HG02763 (cell line): ENCODE results near the gene JAG1.

Experiments used
- ATAC-seq: cut with Tn5 transposase; IDR thresholded peaks from one replicate; pipeline ENCODE4 v1.9.1; 2021; ENCODE audit warnings: mild to moderate bottlenecking, moderate library complexity; ENCODE audit not compliant: unreplicated experiment

Gene JAG1

DNA sequence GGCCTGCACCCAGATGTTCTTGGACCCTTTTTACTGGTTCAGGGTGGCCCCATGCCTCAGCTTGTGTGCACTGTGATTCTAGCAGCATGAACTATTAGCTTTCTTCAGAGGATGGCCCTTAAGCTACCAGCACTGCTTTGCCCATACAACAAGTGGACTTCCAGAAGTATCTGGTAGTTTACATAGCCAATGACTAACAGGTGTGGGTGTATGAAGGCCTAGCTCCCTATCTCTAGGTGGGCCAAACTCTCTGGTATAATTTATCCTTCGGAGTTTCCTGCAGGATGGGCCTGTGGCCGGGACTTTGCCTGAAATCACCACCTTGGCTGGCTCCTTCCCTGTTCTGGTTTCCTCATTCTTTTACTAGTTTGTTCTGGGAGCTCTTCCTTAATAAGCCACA, 26.1 kb upstream of the JAG1 start:
- ATAC-seq, result no peak

- ATAC-seq, result no peak
Measured at GRCh38 chr20:10699489-10699888, 25.7 kb upstream of the JAG1 start.

DNA sequence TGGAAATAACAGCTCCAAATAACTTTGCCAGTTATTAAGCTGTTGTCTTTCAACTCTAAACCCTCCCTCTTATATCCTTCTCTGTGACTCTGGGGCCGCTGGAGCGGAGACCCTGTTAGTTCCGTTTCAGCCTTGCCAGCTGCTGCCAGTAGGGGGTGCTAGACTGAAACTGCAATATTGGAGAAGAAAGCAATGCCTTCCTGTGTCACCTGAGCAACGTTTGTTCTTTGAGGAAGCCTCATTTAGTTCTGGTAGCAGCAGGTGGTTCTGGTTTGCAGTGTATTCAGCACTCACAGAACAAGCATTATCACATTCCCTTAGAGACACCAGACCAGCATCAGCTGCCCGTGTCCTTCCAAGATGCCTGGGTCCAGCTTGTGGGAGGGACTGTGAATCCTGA, 22.9 kb upstream of the JAG1 start:
- ATAC-seq, result no peak

- ATAC-seq, result no peak
Measured at GRCh38 chr20:10689385-10689784, 15.6 kb upstream of the JAG1 start.

DNA sequence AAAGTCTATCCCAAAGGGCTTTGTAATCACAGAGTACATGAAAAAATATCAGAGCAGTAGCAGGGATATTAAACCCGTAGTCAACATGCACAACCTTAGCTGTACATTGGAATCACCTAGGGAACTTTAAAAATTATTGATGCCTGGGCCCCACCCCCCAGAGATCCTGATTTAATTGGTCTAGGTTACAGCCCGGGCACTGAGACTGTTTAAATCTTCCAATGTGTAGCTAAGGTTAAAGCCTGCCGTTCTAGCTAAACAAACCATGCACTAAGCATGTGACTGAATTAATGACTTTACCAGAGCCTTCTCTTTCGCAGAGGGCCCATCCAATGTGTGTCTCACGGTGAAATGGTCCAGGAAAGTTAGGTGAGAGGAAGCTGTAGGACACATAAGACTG, 14.1 kb upstream of the JAG1 start:
- no peak for ATAC-seq

GRCh38 chr20:10686356-10687133, 12.7 kb upstream of the JAG1 start:
- ATAC-seq, result no peak

- no peak for ATAC-seq
Measured at GRCh38 chr20:10683537-10683936, 9.7 kb upstream of the JAG1 start.

- no peak for ATAC-seq
Measured at GRCh38 chr20:10682939-10683338, 9.1 kb upstream of the JAG1 start.

- no peak for ATAC-seq
Measured at GRCh38 chr20:10681494-10681893, 7.7 kb upstream of the JAG1 start.

- no peak for ATAC-seq
Measured at GRCh38 chr20:10680571-10680970, 6.8 kb upstream of the JAG1 start.

- no peak for ATAC-seq
Measured at GRCh38 chr20:10679269-10679668, 5.5 kb upstream of the JAG1 start.

DNA sequence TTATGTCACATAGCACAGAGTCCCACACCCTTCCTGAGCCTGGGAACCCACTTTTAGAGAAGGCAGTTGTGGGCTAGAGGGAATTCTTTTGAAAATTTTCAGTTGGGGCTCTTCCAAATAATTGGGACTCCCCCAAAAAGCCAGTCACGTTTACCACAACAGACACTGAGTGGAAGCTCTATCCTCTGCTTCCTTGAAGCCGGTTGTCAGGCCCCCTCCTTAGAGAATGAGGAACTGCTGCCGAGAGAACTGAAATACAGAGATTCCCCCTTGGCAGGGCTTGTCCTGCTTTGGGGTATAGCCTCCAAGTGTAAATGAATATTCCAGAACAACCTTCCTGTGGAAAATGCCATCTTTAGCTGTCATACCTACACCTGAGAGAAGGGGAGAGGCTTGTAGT, 2.7 kb upstream of the JAG1 start:
- ATAC-seq, result no peak

GRCh38 chr20:10675450-10675848, 1.6 kb upstream of the JAG1 start:
- no peak for ATAC-seq

- peak; percentile 43 for ATAC-seq
Measured at GRCh38 chr20:10674684-10675449, 1.1 kb upstream of the JAG1 start.

DNA sequence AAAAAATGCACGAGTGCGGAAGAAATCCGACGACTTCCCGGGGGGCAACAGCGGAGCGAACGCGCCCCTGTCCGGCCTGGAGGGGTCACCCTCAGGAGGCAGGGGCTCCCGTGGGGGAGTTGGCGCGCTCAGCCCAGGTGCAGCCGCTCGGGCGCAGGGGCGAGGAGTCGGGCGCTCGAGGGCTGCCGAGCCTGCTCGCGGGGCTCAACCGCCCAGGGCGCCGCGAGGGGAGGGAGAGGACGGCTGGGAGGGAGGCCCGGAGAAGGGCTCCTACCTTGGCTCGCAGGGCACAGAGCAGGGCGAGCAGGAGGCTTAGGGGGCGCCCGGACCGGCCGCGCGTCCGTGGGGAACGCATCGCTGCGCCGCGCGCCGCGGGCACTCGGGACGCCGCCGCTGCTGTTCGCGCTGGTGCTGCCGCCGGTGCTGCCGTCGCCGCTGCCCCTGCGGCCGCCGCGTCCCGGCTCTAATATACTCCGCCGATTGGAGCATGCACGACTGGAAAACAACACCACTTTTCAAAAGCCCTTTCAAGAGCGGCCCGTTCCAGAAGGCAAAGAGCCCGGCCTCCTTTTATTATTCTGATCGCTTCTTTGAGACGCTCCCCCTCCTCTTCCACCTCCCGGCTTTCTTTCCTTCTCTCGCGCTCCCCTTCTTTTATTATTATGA, 490 bp downstream of the JAG1 start:
- no peak for ATAC-seq

DNA sequence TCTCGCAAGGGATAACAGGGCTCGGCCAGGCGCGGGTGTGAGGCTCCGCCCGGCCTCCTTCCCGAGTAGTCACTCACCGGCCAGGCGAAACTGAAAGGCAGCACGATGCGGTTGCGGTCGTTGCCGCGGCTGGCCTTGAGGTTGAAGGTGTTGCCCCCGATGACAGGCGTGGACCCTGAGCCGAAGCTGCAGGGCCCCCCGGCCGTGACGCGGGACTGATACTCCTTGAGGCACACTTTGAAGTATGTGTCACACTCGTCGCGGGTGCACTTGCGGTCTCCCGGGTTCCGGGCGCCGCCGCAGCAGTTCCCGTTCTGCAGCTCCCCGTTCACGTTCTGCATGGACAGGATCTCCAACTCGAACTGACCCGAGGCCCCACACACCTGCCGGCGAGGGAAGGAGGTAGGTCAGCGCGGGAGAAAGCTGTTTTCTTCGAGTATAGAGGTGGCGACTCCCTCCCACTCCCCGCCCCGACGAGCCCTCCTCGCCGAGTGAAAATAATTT, 1.1 kb downstream of the JAG1 start:
- no peak for ATAC-seq

GRCh38 chr20:10671919-10672623, 1.7 kb downstream of the JAG1 start:
- ATAC-seq, result no peak

DNA sequence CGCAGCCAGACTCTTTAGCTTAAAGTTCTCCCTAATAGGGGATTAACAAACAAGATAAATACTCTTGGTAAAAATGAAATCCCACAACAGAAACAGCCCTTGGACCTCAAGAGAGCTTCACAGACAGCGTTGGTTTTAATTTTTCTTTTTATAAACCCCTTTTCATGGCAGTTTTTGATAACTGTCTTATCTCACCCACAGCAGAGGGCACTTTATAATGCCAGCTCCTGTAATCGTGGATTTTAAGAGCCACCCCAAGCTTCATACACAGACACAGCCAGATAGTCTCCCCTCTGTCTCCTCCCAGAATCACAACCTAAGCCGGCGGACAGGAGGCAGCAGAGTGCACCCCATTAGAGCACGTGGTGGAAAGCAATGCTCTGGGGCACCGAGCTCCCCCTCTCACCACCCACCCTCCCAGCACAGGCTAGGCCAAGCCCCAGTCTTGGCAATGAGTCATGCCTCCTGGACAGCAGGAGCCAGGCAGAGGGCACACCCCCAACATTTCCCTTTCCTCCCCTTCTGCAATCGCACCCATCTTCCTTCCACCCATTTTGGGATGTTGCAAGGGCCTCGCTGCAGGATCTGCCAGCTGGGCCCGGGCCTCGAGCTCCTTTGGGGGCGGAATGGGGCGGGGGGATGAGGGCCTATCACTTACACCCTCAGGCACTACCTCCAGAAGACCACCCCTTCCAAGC, 2.4 kb downstream of the JAG1 start:
- peak; percentile 27 for ATAC-seq

GRCh38 chr20:10670501-10671220, 3.1 kb downstream of the JAG1 start:
- peak; percentile 32 for ATAC-seq
